GM12865 (cell line): ENCODE data around the gene ZBTB7C.
A peak's percentile ranks its signal among the peaks of the same experiment; 100 is the strongest.

Experiments used
- DNase-seq: peaks from one replicate; pipeline ENCODE4 v3.0.0; 2010; ENCODE audit warnings: low read depth
- H3K4me3 ChIP-seq: 2 replicates; pipeline ENCODE4 v1.5.1; 2011; ENCODE audit warnings: mild to moderate bottlenecking, low read depth, low read length, control low read depth
- TF ChIP-seq, protein P1 (sequence below): IDR thresholded peaks from 2 replicates; pipeline ENCODE4 v1.5.1; 2011; ENCODE audit warnings: low read length, control low read depth, low read depth, inconsistent platforms; ENCODE audit not compliant: insufficient read depth; ENCODE audit errors: missing control alignments

Gene ZBTB7C

DNA sequence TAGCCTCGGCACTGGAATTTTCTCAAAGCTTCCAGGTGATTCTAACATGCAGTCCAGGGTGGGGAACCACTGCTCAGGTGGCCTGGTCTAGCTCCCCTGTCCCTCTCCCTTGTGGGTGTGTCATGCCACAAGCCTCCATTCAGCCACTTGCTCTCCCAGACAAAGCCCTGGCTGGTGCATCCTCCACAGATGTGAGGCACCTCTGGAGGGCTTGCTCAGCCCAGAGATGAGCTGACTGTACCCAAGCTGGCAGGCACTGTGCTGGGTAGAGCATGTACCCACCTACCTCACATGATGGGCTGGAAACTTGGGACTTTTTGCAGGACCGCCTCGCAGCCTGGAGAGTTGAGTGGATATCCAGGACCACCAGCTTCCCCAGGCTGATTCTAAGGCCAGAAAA lies 88.1 kb downstream of the ZBTB7C start:
- no peak overlapping the region for H3K4me3 ChIP-seq
- TF ChIP-seq, protein P1, sequence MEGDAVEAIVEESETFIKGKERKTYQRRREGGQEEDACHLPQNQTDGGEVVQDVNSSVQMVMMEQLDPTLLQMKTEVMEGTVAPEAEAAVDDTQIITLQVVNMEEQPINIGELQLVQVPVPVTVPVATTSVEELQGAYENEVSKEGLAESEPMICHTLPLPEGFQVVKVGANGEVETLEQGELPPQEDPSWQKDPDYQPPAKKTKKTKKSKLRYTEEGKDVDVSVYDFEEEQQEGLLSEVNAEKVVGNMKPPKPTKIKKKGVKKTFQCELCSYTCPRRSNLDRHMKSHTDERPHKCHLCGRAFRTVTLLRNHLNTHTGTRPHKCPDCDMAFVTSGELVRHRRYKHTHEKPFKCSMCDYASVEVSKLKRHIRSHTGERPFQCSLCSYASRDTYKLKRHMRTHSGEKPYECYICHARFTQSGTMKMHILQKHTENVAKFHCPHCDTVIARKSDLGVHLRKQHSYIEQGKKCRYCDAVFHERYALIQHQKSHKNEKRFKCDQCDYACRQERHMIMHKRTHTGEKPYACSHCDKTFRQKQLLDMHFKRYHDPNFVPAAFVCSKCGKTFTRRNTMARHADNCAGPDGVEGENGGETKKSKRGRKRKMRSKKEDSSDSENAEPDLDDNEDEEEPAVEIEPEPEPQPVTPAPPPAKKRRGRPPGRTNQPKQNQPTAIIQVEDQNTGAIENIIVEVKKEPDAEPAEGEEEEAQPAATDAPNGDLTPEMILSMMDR, result no peak
- no peak for DNase-seq

DNA sequence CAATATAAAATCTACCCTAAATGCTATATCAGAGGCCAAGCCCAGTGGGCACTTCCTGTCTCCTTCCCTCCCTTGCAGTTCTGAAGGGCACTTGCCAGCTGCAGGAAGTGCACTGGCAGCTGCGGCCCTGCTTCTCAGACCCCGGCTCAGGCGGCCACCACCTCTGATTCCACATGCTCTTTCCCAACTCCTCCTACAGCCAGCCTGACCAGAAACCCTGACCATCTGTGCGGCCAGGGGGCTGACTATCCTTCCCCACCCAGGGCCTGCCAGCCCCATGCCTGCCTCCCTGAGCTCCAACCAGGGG lies 88.6 kb downstream of the ZBTB7C start:
- no peak overlapping the region for H3K4me3 ChIP-seq
- no peak for DNase-seq
- TF ChIP-seq, protein P1, result no peak

DNA sequence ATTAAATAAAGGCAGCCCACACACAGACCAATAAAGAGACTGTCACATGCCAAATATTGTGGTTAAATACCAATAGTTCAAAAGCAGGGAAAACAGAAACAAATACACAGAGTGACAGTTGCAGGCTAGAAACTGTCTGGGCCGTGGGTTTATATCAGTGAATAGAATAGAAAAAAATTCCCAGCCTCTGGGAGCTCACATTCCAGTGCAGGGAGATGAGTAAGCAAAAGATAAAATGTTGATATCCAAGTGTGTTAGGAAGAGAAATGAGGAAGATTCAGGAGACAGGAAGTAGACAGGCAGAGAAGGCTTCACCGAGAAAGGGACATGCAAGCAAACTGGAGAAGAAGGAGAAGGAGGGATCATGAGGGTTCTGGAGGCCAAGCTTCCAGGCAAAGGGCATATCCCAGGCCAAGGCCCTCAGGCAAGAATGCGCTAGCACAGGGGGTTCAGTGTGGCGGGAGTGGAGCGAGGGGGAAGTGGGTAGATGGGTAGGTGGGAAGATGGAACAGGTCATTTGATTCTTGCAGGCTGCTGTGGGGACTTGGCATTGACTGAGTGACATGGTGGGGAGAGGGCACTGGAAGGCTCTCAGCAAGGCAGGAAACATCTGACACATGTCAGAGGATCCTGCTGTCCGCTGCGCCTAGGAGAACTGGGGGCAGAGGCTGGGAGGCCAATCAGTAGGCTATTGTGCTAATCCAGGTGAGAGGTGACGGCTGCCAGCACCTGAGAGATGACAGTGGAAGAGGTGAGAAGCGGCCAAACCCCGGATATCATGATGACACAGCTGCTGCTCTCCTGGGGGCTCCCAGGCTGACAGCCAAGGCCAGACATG lies 89.2 kb downstream of the ZBTB7C start:
- TF ChIP-seq, protein P1, result no peak
- DNase-seq, result no peak
- H3K4me3 ChIP-seq, result no peak overlapping the region

DNA sequence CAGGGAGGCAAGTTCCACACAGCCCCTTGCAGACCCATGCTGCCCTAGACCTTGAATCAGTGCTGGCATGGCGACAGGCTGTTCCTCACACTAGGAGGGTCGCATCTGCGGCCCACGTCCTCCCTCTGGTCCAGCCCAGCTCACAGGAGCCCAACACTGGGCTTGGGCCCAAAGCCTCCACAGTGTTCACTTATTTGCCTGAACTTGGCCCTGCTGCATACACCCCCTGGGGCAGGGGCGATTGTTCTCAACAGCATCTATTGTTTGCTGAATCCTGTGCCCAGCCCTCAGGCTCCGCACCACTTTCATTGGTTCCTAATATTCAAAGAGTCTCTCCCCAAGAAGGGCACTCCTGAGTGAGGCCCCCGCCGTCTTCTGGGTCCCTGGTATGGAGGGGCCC lies 90.7 kb downstream of the ZBTB7C start:
- no peak overlapping the region for H3K4me3 ChIP-seq
- TF ChIP-seq, protein P1, result no peak
- no peak for DNase-seq

DNA sequence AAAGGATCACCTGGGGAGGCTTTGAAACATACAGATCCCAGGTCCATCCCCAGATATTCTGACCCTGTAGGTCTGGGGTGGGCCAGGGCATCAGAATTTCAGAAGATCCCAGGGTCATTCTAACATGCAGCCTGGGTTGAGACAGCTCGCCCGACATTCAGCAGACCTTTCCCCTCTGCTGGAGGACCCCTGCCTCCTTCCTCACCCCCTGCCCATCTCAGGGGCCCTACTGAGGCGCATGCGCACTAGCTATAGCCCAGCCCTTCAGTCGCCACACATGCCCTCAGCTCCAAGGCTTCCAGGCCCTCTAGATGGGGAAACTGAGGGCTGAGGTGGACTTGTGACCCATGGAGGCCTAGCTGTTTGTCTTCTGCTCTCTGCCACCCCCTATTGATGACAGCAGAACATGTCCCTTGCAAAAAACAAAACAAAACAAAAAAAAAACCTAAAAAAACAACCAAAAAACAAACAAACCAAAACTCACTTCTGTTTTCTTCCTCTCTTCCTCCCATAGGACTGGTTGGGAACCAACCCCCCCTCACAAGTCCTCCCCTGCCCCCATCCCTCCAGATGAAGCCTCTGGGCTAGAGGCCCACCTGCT lies 91.3 kb downstream of the ZBTB7C start:
- TF ChIP-seq, protein P1, result peak; percentile 9
- no peak overlapping the region for H3K4me3 ChIP-seq
- no peak for DNase-seq

DNA sequence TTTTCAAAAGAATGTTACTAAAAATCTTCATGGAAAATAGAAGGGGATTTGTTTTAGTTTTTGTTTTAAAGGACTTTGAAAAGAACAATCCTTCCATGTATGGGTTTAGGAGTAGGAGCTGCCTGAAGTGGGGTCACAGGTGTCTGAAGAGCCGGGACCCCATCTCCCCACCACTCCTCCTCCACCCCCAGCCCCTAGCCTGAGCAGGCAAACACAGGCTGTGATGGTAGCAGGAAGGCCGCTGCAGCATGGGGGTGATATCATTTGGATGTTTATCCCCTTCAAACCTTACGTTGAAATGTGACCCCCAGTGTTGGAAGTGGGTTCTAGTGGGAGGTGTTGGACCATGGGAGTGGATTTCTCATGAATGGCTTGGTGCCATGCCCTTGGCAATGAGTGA lies 93.0 kb downstream of the ZBTB7C start:
- no peak overlapping the region for H3K4me3 ChIP-seq
- DNase-seq, result no peak
- TF ChIP-seq, protein P1, result no peak

DNA sequence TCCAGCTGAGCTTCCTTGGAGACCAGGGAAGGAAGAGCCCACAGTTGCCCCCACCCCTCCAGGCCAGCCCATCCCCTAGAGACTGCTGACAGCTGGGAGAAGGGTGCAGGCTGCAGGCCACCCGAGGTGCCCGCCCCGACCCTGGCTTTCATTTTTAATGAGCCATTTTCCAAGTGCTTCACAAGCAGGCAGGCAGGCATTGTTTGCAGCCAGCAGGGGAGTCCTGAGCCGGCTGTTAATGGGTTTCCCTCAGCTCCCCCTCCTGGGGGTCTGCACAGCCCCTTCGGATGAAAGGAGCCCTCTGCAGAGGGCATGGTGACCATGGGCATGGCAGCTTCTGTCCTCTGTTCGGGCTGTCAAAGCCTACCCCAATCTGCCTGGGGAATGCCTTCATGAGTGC lies 94.5 kb downstream of the ZBTB7C start:
- no peak for DNase-seq
- TF ChIP-seq, protein P1, result no peak
- H3K4me3 ChIP-seq, result no peak overlapping the region
